Nasal cavity respiratory epithelium epithelial cell of viscerocranial mucosa (primary cell): Measurements from ENCODE around the gene RUVBL2. TPM values are rescaled to one million over a fixed set of nuclear protein-coding genes. Genes with fewer than 3 reads are reported as not detected.

Experiments used
- total RNA-seq: library from RNA; depleted of rRNA; stranded (reverse); fragments of >200 nt; gene quantifications from 2 replicates; pipeline ENCODE4 v1.2.3, GENCODE V29; 2014

Gene RUVBL2
- total RNA-seq: 140 and 155 TPM in 2 replicates

DNA sequence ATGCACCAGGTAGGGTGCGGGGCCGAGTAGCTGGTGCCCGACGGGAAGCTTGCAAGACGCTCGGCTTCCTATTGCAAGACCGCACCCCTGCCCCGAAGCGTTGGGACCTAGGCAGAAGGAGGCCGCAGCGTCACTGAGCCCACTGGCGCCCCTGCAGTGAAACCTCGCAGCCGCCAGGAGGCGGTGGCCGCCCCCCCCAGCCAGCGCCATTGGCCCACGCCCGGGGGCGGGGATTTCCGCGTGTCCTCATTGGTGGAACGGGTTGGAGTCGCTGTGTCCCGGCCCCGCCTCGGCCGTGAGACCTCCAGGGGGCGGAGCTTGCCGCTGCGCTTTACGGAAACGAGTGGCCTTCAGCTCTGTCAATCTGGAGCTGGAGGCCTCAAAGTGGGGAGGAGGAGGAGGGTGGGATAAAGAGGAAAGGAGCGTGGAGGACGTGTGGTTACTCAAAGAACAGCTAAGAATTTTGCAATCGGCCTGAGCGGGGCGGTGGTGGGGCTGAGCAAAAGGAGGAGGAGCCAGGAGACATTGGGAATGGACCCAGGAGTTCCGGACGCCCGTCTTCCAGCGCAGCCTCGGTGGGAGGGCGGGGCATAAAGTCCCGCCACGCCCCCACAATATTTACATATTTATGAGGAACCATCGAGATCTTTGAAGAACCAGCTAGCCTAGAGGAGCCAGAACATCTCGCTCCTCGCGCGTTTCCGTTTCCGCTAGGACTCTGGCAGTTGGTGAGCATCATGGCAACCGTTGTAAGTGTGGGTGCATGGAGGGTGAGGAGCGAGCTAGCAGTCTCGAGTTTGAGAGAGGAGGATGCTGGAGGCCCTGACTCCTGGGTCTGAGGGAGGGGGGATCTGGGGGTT lies at the start of gene RUVBL2, which contains the start of gene GYS1:
TSS of gene RUVBL2 (plus strand) at position 713 of the 860 bp plus-strand sequence. CDS start at position 738, 25 bp downstream.
TSS of gene GYS1 (minus strand) at position 135 of the 860 bp plus-strand sequence. CDS start 197 bp downstream, outside the sequence.

DNA sequence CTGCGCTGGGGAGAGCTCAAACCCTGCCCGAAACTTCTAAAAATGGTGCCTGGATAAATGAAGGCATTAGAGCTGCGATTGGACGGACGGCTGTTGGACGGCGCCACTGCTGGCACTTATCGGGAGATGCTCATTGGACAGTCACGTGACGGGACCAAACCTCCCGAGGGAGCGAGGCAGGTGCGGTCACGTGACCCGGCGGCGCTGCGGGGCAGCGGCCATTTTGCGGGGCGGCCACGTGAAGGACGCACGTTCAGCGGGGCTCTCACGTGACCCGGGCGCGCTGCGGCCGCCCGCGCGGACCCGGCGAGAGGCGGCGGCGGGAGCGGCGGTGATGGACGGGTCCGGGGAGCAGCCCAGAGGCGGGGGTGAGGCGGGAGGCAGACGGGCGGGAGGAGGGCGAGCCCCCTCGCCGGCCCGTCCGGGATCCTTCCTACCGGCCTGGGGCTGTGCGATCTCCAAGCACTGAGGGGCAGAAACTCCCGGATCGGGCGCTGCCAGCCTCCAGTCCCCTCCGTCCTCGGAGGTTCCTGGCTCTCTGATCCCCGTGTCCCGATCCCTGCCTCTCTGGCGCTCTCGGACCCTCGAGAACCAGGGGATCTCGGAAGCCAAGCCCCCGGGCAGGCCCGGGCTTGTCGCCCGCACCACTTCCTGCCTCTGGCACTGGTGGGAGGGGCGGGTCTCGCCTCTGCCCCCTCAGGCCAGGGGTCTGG lies 38.9 kb upstream of the RUVBL2 start, which contains the start of gene BAX:
TSS of gene BAX (plus strand) at position 281 of the 713 bp plus-strand sequence. CDS start at position 335, 54 bp downstream.

DNA sequence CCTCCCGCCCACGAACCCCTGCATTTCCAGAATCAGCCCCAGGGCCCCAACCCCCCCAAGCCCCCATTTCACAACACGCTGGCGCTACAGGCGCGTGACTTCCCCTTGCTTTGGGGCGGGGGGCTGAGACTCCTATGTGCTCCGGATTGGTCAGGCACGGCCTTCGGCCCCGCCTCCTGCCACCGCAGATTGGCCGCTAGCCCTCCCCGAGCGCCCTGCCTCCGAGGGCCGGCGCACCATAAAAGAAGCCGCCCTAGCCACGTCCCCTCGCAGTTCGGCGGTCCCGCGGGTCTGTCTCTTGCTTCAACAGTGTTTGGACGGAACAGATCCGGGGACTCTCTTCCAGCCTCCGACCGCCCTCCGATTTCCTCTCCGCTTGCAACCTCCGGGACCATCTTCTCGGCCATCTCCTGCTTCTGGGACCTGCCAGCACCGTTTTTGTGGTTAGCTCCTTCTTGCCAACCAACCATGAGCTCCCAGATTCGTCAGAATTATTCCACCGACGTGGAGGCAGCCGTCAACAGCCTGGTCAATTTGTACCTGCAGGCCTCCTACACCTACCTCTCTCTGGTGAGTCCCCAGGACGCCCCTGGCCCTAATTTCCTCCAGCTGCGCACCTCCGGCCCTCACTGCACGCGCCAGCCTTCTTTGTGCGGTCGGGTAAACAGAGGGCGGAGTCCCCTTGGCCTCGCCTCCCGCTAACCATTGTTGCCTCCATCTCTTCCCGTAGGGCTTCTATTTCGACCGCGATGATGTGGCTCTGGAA lies 28.5 kb upstream of the RUVBL2 start, which contains the start of gene FTL:
TSS of gene FTL (plus strand) at position 270 of the 766 bp plus-strand sequence. CDS start at position 469, 199 bp downstream.

DNA sequence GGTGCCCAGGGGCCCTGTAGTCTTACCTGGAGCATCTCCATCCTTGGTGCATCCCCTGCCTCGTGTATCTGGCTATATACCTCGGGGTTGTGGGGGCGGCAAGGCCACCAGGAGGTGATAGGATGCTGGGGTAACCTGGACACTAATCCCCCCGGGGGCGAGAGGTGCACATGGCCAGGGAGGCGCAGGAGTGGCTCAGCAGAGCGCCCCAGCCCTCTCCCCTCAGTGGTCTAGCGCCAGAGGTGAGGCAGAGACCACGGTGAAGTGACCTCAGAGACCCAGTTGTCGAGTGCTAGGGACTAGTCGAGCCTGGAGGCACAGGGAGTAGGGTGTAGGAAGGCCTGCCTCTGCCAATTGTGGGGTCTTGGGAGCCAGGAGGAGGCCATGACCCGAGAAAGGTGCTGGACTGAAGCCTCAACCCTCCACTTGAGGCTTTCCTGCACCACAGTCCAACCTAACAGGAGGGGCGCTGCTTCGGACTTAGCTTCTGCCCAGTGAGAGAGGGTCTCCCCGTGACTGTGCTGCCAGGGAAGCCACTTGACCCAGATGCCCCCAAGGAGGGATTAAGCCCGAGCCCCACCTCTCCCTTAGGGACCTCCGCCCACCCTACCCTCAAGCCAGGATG lies 23.5 kb downstream of the RUVBL2 start, which contains the start of gene LHB:
TSS of gene LHB (minus strand) at position 51 of the 625 bp plus-strand sequence. CDS start at position 41, 10 bp downstream.

GRCh38 chr19:49024233-49024632 lies 30.5 kb downstream of the RUVBL2 start, which contains the start of gene CGB3:
Gene CGB3 (minus strand): TSS chr19:49024333. CDS start chr19:49023971, 362 bp downstream.

DNA sequence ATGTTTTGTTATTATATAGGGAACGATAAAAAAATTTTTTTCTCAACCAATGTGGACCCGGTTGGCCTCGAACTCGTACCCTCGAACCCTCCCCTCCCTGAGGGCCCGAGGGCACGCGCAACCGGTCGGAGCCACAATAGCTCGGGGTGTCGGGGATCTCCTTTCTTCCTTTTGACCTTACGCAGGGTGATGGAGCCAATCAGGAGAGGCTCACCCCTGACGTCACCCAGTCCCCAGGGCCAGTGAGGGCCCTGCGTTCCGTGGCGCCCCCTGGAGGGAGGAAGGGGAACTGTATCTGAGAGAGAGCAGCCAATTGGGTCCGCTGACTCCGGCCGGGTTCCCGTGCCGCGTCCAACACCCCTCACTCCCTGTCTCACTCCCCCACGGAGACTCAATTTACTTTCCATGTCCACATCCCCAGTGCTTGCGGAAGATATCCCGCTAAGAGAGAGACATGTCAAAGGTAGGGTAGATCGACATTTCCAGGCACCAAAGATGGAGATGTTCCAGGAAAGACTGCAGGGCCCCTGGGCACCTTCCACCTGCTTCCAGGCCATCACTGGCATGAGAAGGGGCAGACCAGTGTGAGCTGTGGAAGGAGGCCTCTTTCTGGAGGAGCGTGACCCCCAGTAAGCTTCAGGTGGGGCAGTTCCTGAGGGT lies 38.1 kb downstream of the RUVBL2 start, which contains the start of gene CGB2:
TSS of gene CGB2 (plus strand) at position 249 of the 660 bp plus-strand sequence. CDS start at position 455, 206 bp downstream.

GRCh38 chr19:49036815-49037214 lies 43.1 kb downstream of the RUVBL2 start, which contains the start of gene CGB1:
Gene CGB1 (minus strand): TSS chr19:49036895. CDS start chr19:49036711, 184 bp downstream.

DNA sequence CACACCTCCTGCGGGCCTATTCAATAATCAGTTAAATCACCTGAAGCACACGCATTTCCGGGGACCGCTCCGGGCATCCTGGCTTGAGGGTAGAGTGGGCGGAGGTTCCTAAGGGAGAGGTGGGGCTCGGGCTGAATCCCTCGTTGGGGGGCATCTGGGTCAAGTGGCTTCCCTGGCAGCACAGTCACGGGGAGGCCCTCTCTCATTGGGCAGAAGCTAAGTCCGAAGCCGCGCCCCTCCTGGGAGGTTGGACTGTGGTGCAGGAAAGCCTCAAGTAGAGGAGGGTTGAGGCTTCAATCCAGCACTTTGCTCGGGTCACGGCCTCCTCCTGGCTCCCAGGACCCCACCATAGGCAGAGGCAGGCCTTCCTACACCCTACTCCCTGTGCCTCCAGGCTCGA lies 49.9 kb downstream of the RUVBL2 start, which contains the start of gene CGB5:
TSS of gene CGB5 (plus strand) at position 301 of the 400 bp plus-strand sequence. CDS start 362 bp downstream, outside the sequence.

GRCh38 chr19:49049011-49049410 lies 55.3 kb downstream of the RUVBL2 start, which contains the start of gene CGB8:
Gene CGB8 (minus strand): TSS chr19:49049111. CDS start chr19:49048739, 372 bp downstream.

GRCh38 chr19:49057636-49058234 lies 64.0 kb downstream of the RUVBL2 start, which contains the start of gene CGB7:
Gene CGB7 (minus strand): TSS chr19:49057749. CDS start chr19:49055375, 2,374 bp downstream.

GRCh38 chr19:49064768-49065611 lies 71.3 kb downstream of the RUVBL2 start, which contains the start of gene NTF4:
Gene NTF4 (minus strand): TSS chr19:49064818. CDS start chr19:49061997, 2,821 bp downstream.

Other genes starting within 250 kb of the RUVBL2 start
- 0.36 and 0.68 TPM in 2 replicates for gene IZUMO1, start 247.0 kb upstream of the RUVBL2 start, total RNA-seq
- 16.3 and 30.4 TPM in 2 replicates for gene FUT1, start 241.2 kb upstream of the RUVBL2 start, total RNA-seq
- 0.21 and 0.34 TPM in 2 replicates for gene FGF21, start 238.4 kb upstream of the RUVBL2 start, total RNA-seq
- gene BCAT2, start 182.9 kb upstream of the RUVBL2 start, total RNA-seq: 21.9 and 27.1 TPM in 2 replicates
- gene HSD17B14, start 157.4 kb upstream of the RUVBL2 start, total RNA-seq: 2.9 and 5.1 TPM in 2 replicates
- 1.0 and 4.2 TPM in 2 replicates for gene PLEKHA4, start 125.3 kb upstream of the RUVBL2 start, total RNA-seq
- 194 and 385 TPM in 2 replicates for gene PPP1R15A, start 121.5 kb upstream of the RUVBL2 start, total RNA-seq
- gene TULP2, start 95.1 kb upstream of the RUVBL2 start, total RNA-seq: 0.34 TPM in 1 of 2 replicates, not detected in the other
- 98.8 and 207 TPM in 2 replicates for gene NUCB1, start 93.6 kb upstream of the RUVBL2 start, total RNA-seq
- gene DHDH, start 60.2 kb upstream of the RUVBL2 start, total RNA-seq: 1.6 and 14.7 TPM in 2 replicates
- gene BAX, start 39.0 kb upstream of the RUVBL2 start, total RNA-seq: 55.3 and 64.6 TPM in 2 replicates
- 3,338 and 4,738 TPM in 2 replicates for gene FTL, start 28.6 kb upstream of the RUVBL2 start, total RNA-seq
- gene GYS1, start 578 bp upstream of the RUVBL2 start, total RNA-seq: 27.7 and 52.4 TPM in 2 replicates
- gene LHB, start 23.2 kb downstream of the RUVBL2 start, total RNA-seq: 0.21 and 0.34 TPM in 2 replicates
- not detected in 2 replicates for gene CGB3, start 30.4 kb downstream of the RUVBL2 start, total RNA-seq
- gene CGB2, start 38.0 kb downstream of the RUVBL2 start, total RNA-seq: not detected in 2 replicates
- not detected in 2 replicates for gene CGB1, start 43.0 kb downstream of the RUVBL2 start, total RNA-seq
- gene CGB5, start 50.0 kb downstream of the RUVBL2 start, total RNA-seq: not detected in 2 replicates
- gene CGB8, start 55.2 kb downstream of the RUVBL2 start, total RNA-seq: not detected in 2 replicates
- gene CGB7, start 63.9 kb downstream of the RUVBL2 start, total RNA-seq: 1.4 and 2.3 TPM in 2 replicates
- gene NTF4, start 70.9 kb downstream of the RUVBL2 start, total RNA-seq: 4.9 and 5.5 TPM in 2 replicates
- gene KCNA7, start 78.8 kb downstream of the RUVBL2 start, total RNA-seq: under 0.01 TPM in 2 replicates
- 67.0 and 139 TPM in 2 replicates for gene SNRNP70, start 91.6 kb downstream of the RUVBL2 start, total RNA-seq
- 3.6 and 5.1 TPM in 2 replicates for gene LIN7B, start 120.5 kb downstream of the RUVBL2 start, total RNA-seq
- 1.7 and 2.7 TPM in 2 replicates for gene C19orf73, start 125.3 kb downstream of the RUVBL2 start, total RNA-seq
- gene PPFIA3, start 125.7 kb downstream of the RUVBL2 start, total RNA-seq: 2.5 and 3.8 TPM in 2 replicates
- under 0.01 TPM in 1 of 2 replicates, not detected in the other for gene HRC, start 161.5 kb downstream of the RUVBL2 start, total RNA-seq
- 22.2 and 28.5 TPM in 2 replicates for gene TRPM4, start 163.9 kb downstream of the RUVBL2 start, total RNA-seq